Stimulated activated memory B cell treated with anti-CD40 and anti-IgM and Interleukin-4, amounts not matched to agents 10 μg/mL and 1 μg/mL and 100 μg/mL, for 72 hours (primary cell): ENCODE results near the gene RGPD3.
"Not testable (repeated sequence)": the region's sequence is repeated elsewhere in the genome, so short reads cannot be mapped to it uniquely, and the experiment has no call there.

Experiments
- ATAC-seq: fragments of 150-1000 bp; cut with Tn5 transposase; 2 replicates; pipeline ENCODE4 v1.10.0; 2021
- H3K27ac Mint-ChIP-seq: one replicate; pipeline ENCODE4 v1.8.0; 2022; ENCODE audit warnings: mild to moderate bottlenecking, mixed read lengths
- H3K27me3 Mint-ChIP-seq: one replicate; pipeline ENCODE4 v1.8.0; 2022; ENCODE audit warnings: mixed read lengths
- H3K36me3 Mint-ChIP-seq: one replicate; pipeline ENCODE4 v1.8.0; 2022; ENCODE audit warnings: mixed read lengths
- H3K4me1 Mint-ChIP-seq: one replicate; pipeline ENCODE4 v1.8.0; 2022; ENCODE audit warnings: mixed read lengths
- H3K4me3 Mint-ChIP-seq: one replicate; pipeline ENCODE4 v1.8.0; 2022; ENCODE audit warnings: mild to moderate bottlenecking, moderate library complexity, mixed read lengths
- H3K9me3 Mint-ChIP-seq: one replicate; pipeline ENCODE4 v1.8.0; 2022; ENCODE audit warnings: mixed read lengths

The RGPD3 gene

GRCh38 chr2:106498549-106498948 is 30.3 kb upstream of the RGPD3 start:
- not testable (repeated sequence) for H3K9me3 Mint-ChIP-seq, ATAC-seq

GRCh38 chr2:106492913-106493312 is 24.7 kb upstream of the RGPD3 start:
- not testable (repeated sequence) for ATAC-seq, H3K4me1 Mint-ChIP-seq, H3K36me3 Mint-ChIP-seq, H3K27me3 Mint-ChIP-seq, H3K27ac Mint-ChIP-seq, H3K9me3 Mint-ChIP-seq, H3K4me3 Mint-ChIP-seq

More at GRCh38 chr2:106498549-106498948, 30.3 kb upstream of the RGPD3 start:
- H3K27me3 Mint-ChIP-seq, H3K27ac Mint-ChIP-seq, H3K4me1 Mint-ChIP-seq, H3K4me3 Mint-ChIP-seq, H3K36me3 Mint-ChIP-seq: not testable (repeated sequence)

GRCh38 chr2:106492399-106492798 is 24.2 kb upstream of the RGPD3 start:
- not testable (repeated sequence) for H3K4me3 Mint-ChIP-seq

GRCh38 chr2:106489701-106490100 is 21.5 kb upstream of the RGPD3 start:
- H3K36me3 Mint-ChIP-seq, H3K27ac Mint-ChIP-seq, H3K4me1 Mint-ChIP-seq, H3K27me3 Mint-ChIP-seq, ATAC-seq, H3K4me3 Mint-ChIP-seq, H3K9me3 Mint-ChIP-seq: not testable (repeated sequence)

More at GRCh38 chr2:106492399-106492798, 24.2 kb upstream of the RGPD3 start:
- H3K27ac Mint-ChIP-seq, H3K27me3 Mint-ChIP-seq, ATAC-seq, H3K9me3 Mint-ChIP-seq, H3K36me3 Mint-ChIP-seq, H3K4me1 Mint-ChIP-seq: not testable (repeated sequence)

GRCh38 chr2:106487386-106488191 is 19.4 kb upstream of the RGPD3 start:
- H3K36me3 Mint-ChIP-seq, H3K9me3 Mint-ChIP-seq, H3K27ac Mint-ChIP-seq, H3K4me1 Mint-ChIP-seq, H3K27me3 Mint-ChIP-seq, H3K4me3 Mint-ChIP-seq, ATAC-seq: not testable (repeated sequence)

GRCh38 chr2:106486551-106487385 is 18.6 kb upstream of the RGPD3 start, which contains the start of gene CD8B2:
TSS of gene CD8B2 (plus strand) at chr2:106487364. CDS start at chr2:106487427, 63 bp downstream.
- not testable (repeated sequence) for H3K4me3 Mint-ChIP-seq, H3K9me3 Mint-ChIP-seq, H3K27me3 Mint-ChIP-seq, H3K27ac Mint-ChIP-seq, H3K4me1 Mint-ChIP-seq, H3K36me3 Mint-ChIP-seq
- ATAC-seq = peak; percentile 3

- not testable (repeated sequence) for H3K27me3 Mint-ChIP-seq, H3K9me3 Mint-ChIP-seq, ATAC-seq, H3K27ac Mint-ChIP-seq, H3K4me3 Mint-ChIP-seq, H3K36me3 Mint-ChIP-seq, H3K4me1 Mint-ChIP-seq
Observed at GRCh38 chr2:106479563-106479962, 11.3 kb upstream of the RGPD3 start.

- not testable (repeated sequence) for ATAC-seq, H3K9me3 Mint-ChIP-seq, H3K4me3 Mint-ChIP-seq, H3K4me1 Mint-ChIP-seq, H3K36me3 Mint-ChIP-seq, H3K27me3 Mint-ChIP-seq, H3K27ac Mint-ChIP-seq
Observed at GRCh38 chr2:106477647-106478046, 9.4 kb upstream of the RGPD3 start.

GRCh38 chr2:106470658-106471057 is 2.4 kb upstream of the RGPD3 start:
- not testable (repeated sequence) for ATAC-seq, H3K27me3 Mint-ChIP-seq, H3K4me3 Mint-ChIP-seq, H3K9me3 Mint-ChIP-seq, H3K36me3 Mint-ChIP-seq, H3K27ac Mint-ChIP-seq, H3K4me1 Mint-ChIP-seq

GRCh38 chr2:106467516-106467915 is 697 bp downstream of the RGPD3 start:
- not testable (repeated sequence) for ATAC-seq, H3K27me3 Mint-ChIP-seq, H3K27ac Mint-ChIP-seq, H3K4me1 Mint-ChIP-seq, H3K4me3 Mint-ChIP-seq, H3K36me3 Mint-ChIP-seq, H3K9me3 Mint-ChIP-seq

- H3K27me3 Mint-ChIP-seq, ATAC-seq, H3K9me3 Mint-ChIP-seq, H3K36me3 Mint-ChIP-seq, H3K4me3 Mint-ChIP-seq, H3K27ac Mint-ChIP-seq, H3K4me1 Mint-ChIP-seq: not testable (repeated sequence)
Observed at GRCh38 chr2:106461882-106462281, 6.3 kb downstream of the RGPD3 start.

- not testable (repeated sequence) for H3K4me3 Mint-ChIP-seq, H3K9me3 Mint-ChIP-seq, ATAC-seq, H3K27ac Mint-ChIP-seq, H3K36me3 Mint-ChIP-seq, H3K4me1 Mint-ChIP-seq
- H3K27me3 Mint-ChIP-seq = peaks cover 12% of the 10 kb centered on the region
Observed at GRCh38 chr2:106390680-106391079, 77.5 kb downstream of the RGPD3 start.

GRCh38 chr2:106388814-106389410 is 79.3 kb downstream of the RGPD3 start:
- H3K27ac Mint-ChIP-seq, H3K4me3 Mint-ChIP-seq, H3K36me3 Mint-ChIP-seq, H3K9me3 Mint-ChIP-seq, H3K4me1 Mint-ChIP-seq: not testable (repeated sequence)
- H3K27me3 Mint-ChIP-seq = peaks cover 21% of the 10 kb centered on the region
- peak; percentile 45 for ATAC-seq

- ATAC-seq, H3K4me1 Mint-ChIP-seq, H3K9me3 Mint-ChIP-seq, H3K36me3 Mint-ChIP-seq, H3K4me3 Mint-ChIP-seq, H3K27ac Mint-ChIP-seq: not testable (repeated sequence)
- H3K27me3 Mint-ChIP-seq = peaks cover 31% of the 10 kb centered on the region
Observed at GRCh38 chr2:106384548-106384947, 83.7 kb downstream of the RGPD3 start.

- not testable (repeated sequence) for H3K27ac Mint-ChIP-seq, H3K36me3 Mint-ChIP-seq, ATAC-seq, H3K4me1 Mint-ChIP-seq, H3K9me3 Mint-ChIP-seq, H3K4me3 Mint-ChIP-seq
- peaks cover 29% of the 10 kb centered on the region for H3K27me3 Mint-ChIP-seq
Observed at GRCh38 chr2:106381867-106382266, 86.3 kb downstream of the RGPD3 start.
